Stimulated activated CD4-positive, alpha-beta T cell treated with anti-CD3 and anti-CD28 coated beads, TNF-alpha, amount 100 ng/mL, for 24 hours (primary cell): ENCODE data around the gene IWS1.
"Not testable (repeated sequence)": the region's sequence is repeated elsewhere in the genome, so short reads cannot be mapped to it uniquely, and the experiment has no call there.

Experiments used
- DNase-seq, 3 experiments: peaks; one replicate each; pipeline ENCODE4 v3.0.0-alpha.2; 2020; ENCODE audit warnings: low read depth in 3 of 3

IWS1 gene

DNA sequence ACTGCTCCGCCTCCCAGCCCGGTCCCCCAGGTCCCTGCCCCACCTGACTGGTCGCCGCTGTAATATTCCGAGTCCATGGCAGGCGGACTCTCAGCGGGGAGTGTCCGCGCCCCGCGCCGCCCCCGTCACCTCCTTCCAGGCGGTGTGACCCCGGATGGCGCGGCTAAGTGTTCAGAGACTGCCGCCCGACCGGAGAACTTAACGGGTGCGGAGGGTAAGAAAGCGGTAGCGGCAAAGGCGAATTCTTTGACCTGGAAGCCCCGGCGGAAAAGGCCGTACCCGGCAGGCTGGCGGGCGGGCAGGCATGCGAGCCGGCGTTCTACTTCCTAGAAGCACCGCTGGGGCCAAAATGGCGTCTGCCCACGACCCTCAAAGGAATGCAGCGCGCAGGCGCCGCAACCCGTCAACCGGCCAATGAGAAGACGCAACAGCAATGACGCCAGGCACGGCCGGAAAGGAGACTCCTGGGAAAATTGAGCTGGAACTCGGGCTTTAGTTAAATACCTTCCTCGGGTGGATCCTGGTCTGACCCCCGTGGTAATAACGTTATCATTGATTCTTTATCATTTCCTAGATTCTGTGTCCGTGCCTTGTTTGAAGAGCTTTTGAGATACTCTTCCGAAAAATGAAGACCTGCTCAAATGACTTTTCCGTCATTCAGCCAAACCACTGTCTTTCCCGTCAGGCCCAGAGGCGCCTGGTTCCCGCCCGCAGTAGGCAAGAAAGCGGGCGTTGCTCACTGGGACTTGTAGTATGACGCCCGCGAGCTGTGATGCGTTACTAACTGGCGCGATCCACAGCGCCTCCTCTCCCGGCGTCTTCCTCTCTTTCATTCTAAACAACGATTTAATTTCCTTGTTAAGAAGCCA lies at the start of gene IWS1:
Gene IWS1, minus strand, starts transcription at position 358 of the 869 bp plus-strand sequence. Its CDS starts 281 bp downstream, at position 77.
- DNase-seq, result peak; percentile 85 to 92 (median 86)

DNA sequence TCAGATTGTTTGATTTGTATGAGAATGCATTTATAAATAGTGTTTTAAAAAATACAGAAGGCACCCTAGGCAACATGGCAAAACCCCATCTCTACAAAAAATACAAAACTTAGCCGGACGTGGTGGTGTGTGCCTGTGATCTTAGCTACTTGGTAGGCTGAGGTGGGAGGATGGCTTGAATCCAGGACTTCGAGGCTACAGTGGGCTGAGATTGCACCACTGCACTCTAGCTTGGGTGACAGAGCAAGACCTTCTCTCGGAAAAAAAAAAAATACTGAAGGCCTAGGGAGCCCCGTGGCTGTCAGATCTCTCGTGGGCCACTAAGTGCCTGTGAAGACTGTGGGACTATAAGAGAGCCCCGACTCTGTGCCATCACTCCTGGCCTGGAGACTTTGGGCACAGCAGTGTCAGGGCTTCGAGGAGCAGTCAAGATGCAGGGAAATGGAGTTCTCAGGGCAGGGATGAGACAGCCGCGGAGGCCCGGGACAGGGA lies 49.7 kb upstream of the IWS1 start:
- no peak for DNase-seq

DNA sequence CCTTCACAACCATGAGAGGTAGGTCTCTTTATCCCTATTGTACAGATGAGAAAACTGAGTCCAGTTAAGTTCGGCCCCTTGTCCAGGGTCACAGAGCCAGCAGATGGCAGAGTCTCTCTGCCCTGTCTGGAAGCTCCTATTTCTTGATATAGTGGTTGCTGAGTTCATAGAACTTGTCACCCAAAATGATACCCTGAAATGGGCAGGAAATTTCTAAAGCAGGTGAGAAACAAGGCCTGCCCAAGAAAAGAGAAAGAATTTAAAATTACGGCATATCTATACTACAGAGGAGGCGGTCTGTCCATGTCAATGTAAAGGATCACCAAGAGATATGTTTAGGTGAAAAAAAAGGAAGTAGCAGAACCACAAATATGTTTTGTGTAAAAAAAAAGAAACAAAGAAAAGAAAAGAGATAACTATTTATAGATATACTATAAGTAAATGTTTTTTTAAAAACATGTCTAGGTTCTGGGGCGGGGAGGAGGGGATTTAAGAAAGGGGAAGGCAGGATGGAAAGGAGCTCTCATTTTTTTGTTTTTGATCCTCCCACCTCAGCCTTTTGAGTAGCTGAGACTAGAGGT lies 49.0 kb upstream of the IWS1 start:
- no peak for DNase-seq

DNA sequence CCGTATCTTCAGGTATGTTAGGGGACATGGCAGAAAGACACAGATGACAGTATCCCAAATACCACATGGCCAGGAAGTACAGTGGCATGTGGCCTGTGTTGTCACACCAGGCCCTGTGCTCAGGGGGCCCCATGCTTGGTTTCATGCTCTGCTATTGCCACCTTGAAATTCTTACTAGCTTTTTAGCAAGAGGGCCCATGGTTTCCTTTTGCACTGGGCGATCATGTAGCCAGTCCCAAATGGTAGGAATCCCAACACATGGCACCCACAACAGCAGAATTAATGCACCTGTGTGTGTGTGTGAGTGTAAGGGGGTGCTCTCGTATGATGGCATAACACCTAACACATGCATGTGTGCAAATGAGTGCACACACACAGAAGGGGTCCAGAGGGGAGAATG lies 48.4 kb upstream of the IWS1 start:
- no peak for DNase-seq

DNA sequence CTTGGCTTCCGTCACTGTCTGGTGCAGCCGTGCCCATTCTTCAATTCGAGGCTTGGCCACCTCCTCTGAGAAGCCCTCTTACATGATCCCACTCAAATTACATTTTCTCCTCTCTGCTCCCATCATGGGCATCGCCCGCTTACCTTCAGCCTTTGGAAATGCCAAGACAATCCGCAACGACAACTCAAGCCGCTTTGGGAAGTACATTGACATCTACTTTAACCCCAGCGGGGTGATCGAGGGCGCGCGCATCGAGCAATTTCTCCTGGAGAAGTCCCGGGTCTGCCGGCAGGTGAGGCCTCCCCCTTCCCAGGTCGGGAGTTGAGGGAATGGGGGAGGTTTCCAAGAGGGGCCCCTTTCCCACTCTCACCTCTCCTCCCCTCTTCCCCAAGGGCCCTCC lies 47.5 kb upstream of the IWS1 start:
- DNase-seq, result no peak

DNA sequence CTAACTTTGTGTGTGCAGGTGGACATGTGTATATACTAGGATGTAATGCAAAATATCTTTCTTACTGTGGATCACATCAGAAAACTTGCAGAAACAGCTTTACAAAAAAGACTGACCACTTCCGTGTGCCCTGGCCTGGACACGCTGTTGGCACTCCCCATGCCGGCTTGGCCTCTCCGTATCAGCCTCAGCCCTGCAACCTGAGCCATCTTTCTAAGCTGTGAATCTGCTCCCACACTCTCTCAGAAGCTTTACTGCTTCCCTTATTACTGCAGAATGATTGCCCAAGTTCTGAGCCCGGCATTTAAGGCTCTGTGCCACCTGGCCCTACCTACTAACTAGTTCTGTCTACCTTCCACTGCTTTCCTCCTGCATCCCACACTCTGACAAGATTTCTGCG lies 47.0 kb upstream of the IWS1 start:
- DNase-seq, result no peak

DNA sequence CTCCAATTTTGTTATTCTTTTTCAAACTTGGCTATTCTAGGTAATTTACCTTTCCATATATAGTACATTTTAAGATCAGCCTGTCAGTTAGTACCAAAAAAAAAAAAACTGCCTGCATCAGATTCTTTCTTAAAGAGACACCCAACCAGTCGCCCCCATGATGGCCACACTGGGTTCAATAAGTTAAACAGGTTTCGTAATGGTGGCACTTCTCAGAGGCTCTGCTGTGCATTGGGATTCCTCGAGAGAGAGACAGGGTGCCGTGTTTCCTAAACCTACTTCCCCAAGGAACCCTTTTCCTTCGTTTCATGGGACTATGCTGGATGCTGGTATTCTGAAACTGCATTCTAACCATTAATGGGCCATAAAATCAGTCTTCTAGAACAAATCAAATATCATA lies 46.6 kb upstream of the IWS1 start:
- no peak for DNase-seq

DNA sequence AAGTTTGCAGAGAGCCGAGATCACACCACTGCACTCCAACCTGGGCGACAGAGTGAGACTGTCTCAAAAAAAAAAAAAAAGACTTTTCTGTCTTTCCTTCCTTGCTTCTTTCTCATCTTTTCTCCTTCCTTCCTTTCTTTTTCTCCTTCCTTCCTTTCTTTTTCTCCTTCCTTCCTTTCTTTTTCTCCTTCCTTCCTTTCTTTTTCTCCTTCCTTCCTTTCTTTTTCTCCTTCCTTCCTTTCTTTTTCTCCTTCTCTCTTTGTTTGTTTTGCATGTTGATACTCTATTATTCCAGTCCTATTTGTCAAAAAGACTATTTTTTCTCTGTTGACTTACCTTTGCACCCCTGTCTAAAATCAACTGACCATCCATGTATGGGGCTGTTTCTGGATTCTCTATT lies 46.1 kb upstream of the IWS1 start:
- DNase-seq, result not testable (repeated sequence)

DNA sequence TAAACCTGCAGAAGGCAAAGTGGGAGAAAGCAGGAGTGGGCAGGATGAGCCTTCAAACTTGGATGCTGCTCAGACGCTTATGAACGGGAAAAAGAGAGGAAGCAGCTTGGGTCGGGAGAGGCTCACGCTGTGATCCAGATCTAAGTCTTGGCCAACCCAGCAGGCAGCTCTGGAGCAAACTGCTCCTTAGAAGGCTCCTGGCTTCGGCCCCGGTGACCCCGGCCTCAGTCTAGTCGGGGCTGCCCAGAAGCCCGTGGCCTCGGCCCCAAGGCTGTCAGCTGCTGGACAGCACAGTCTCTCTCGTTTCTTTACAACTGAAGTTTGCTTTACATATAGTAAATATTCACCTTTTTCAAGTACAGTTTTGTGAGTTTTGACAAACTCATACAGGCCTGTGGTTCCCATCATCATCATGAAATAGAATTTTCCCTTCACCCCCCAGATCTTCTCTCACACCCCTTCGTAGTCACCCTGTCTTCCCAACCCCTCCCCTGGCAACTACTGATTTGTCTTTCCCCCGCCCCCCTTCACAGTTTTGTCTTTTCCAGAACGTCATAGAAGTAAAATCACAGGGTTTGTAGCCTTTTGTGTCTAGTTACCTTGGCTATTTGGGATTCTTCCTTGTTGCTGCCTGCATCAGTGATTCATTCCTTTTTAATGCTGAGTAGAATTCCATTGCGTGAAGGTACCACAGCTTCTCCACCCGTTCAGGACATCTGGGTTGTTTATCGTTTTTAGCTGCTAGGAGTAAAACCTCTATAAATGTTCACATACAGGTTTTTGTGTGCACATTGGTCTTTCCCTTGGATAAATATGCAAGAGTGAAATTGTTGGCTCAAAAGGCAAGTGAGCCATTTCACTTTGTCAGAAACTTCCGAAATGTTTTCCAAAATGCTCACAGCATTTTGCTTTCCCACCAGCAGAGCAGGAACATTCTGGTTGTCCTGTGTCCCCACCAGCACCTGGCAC lies 44.3 kb upstream of the IWS1 start:
- DNase-seq, result no peak

DNA sequence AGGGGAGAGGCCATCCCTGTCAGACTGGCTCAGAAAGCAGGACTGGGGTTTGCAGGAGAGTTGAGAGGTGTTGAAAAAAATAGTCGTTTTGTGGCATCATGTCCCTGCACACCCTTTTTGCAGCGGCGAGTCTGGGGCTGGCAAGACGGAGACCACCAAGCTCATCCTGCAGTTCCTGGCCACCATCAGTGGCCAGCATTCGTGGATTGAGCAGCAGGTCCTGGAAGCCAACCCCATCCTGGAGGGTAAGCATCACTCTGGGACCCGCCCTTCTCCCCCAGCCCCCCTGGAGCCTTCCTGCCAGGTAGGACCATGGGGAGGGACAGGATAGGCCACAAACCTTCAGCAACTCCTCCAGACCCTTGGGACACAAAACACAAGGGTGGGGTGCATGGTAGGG lies 43.4 kb upstream of the IWS1 start:
- DNase-seq, result no peak

DNA sequence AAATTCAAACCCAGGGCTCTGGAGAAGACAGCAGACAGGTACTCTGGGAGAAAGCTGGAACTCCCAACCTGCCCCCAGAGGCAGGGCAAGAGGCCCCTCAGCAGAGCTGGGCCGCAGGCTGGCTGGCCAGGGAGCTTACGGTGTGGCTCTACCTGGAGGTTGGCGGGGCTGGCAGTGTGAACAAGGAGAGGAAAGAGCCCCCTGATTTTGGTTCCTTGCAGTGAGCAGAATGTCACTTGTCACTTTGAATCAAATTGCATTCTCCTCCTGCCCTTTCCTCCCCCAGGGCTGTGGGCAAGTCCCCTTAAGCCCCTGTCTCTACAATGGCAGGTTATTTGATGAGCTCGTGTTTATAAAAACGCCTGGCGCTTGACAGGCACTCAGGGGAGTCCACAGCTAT lies 41.8 kb upstream of the IWS1 start:
- no peak for DNase-seq

DNA sequence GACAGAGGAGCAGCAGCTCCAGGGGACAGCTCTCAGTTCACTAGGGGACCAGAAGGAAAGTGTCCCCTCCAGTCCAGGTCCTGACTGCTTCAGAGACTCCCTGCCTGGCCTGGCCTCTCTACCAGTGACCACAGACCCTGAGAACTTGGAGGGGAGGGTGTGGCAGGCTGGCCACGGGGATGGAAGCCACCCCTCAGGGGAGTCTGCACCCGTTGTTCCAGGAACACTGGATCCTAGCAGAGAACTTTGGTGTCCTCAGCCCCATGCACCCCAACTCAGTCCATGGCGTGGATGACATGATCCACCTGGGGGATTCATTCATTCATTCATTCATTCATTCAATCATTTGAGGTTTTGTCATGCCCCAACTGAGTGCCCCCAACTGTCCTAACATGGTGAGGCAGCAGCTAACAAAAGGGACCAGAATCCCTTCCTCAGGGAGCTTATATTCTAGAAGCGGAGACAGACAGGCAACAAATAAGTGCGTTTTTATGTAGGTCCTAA lies 41.1 kb upstream of the IWS1 start:
- no peak for DNase-seq

DNA sequence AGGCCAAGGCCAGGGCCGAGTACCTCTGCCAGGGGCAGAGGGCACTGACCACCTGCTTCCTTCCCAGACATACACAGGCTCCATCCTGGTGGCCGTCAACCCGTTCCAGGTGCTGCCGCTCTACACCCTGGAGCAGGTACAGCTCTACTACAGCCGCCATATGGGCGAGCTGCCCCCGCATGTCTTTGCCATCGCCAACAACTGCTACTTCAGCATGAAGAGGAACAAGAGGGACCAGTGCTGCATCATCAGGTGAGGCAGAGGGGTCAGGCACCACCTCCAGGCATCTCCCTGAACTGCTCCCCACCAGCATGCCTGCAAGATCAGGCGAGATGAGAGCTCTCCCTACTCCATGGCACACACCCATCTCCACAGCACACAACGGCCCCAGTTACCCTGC lies 40.3 kb upstream of the IWS1 start:
- DNase-seq, result no peak

DNA sequence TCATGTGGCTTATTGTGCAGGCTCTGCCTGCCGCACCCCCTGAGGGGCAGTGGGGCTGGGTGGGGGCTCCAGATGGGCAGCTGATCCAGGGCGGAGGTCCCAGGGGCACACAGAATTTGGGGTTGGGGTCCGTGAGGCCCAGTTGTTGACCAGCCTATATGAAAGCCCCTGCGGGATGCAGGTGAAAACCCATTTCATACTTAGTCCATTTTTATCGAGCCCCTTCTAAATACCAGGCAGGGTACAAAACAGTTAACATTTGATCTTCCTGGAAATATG lies 39.8 kb upstream of the IWS1 start:
- DNase-seq, result no peak

DNA sequence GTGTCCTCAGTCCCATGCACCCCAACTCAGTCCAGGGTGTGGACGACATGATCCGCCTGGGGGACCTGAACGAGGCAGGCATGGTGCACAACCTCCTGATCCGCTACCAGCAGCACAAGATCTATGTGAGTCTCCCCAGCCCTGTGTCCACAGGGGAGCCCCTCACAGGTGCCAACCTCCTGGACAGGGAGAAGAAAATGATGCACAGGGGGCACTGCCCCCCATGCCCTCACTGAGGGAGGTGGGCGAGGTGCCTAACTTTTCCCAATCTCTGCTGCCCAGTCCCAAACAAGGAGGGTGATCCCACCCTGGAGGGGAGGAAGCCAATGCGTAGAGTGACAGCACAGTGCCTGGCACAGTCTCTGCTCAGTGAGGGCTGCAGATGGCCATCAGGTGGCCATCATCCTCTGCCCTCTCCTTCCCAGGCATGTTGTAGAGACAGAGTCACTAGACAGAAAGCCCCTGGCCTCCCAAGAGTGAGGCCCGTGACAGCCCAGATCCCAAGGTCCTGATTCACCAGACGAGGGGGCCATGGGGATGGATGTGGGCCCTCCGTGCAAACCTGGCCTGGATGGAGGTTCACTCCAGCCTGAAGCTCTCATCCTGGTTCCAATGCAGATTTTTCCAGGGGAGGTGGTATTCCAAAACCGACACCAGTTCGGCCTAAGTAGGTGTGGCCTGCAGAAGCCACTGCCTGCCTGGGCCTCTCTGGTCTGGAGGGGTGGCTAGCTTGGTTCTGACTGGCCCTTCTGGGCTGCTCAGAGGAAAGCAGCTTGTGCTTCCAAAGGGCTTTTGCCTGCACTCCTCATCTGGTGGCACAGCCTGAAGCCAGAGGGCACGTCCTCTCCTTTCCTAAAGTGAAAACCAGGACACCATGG lies 39.2 kb upstream of the IWS1 start:
- no peak for DNase-seq

DNA sequence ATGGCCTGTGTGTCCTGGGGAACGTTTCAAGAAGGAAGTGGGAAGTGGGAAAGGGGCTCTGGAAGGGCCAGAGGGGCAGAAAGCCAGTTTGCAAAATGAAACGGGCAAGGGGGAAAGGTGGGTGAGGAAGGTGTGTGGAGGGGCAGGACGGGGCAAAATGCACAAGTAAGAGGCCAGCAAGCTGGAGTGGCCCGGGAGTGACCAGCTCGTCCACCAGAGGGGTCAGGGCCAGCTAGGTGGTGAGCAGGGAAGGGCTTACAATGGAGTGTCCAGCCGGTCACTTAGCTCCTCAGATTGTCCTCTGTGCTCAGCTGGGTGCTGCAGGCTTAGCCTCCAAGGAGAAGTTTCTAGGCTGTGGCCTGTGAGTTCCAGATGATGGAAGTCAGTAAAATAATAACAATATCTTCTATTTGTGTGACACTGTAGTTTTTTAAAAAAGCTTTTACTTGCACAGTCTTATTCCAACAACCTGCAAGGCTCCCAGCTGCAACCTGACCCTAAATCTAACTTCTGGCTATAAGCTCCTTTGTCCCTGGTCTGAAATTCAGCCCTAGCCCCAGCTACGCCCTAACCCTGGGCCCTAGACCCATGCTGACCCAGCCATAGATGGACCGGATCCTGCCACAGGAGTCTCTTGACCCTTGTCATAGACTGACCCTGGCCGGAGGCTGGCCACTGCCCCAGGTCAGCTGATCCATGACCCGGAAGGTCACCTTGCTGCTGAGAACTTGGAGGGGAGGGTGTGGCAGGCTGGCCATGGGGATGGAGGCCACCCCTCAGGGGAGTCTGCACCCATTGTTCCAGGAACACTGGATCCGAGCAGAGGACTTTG lies 38.4 kb upstream of the IWS1 start:
- DNase-seq, result no peak

DNA sequence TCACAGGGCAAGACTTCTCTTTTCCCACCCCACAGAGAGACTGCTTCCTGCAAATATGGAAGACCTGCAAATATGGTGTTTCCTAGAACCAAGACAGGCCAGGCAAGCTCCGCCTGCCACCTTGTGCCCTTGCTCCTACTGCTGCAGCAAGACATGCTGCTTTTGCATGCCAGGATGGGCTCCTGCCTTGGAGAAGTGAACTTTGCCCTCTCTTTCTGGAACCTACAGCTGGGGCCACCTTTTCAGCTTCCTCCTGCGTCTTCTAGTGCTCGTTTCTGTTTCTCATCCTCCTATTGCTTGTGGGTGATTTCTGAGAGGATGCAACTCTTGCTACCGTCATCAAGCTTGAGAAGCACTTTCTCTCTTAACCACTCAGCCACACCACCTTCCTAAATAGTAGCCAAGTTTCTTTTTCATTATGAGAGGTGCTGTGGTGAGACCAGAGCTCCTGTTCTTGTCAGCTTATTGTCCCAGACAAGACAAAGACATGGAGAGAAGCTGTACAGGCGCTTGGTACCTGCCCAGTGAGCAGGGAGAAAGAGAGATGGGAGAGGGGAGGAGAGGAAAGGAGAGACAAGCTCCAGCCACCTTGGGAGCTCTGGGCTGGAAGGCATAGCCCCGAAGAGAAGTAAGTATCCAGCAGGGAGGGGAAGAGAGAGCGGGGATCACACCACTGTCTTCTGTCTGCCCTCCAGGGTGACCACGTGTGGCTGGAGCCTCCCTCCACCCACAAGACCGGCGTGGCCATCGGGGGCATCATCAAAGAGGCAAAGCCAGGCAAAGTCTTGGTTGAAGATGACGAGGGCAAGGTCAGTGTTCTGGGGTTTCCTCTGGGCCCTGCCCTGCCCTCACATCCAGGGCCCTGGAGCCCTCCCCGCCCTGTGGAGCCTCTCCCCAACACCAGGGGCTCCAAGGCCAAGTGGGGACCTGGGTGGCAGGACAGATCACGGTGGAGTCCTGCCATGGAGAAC lies 37.5 kb upstream of the IWS1 start:
- no peak for DNase-seq

DNA sequence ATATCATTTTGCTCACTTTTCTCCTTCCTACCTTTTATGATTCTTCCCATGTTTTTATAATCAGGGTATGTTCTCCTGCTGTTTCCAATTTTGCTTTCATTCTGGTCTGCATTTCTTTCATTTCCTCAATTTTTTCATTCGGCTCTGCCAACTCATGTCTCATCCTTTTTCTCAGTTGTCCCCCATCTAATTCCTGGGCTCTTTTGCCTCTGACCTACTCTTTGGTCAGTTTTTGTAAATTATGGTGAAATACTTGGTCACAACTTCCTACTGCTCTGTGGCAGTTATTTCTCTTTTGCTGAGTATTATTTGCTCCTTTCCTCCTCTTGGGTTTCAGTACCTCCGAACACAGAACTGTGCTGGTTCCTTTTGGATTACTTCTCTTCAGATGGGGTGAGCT lies 36.6 kb upstream of the IWS1 start:
- no peak for DNase-seq

DNA sequence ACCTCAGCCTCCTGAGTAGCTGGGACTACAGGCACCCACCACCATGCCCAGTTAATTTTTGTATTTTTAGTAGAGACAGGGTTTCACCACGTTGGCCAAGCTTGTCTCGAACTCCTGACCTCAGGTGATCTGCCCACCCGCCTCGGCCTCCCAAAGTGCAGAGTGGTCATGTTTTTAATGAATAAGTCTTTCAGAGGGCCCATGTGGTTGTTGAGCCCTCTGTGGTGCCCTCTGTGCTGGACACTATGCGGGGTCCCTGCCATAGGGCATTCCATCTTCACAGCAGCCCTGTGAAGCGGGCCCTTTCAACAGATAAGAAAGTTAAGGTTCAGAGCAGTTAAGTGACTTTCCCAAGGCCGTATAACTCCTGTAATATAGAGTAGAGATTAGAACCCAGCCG lies 35.1 kb upstream of the IWS1 start:
- no peak for DNase-seq
